Measurements from ENCODE around the gene CFAP47.
"Not testable (repeated sequence)": the region's sequence is repeated elsewhere in the genome, so short reads cannot be mapped to it uniquely, and the experiment has no call there.

CFAP47 gene

GRCh38 chrX:36218801-36219200, 299.3 kb downstream of the CFAP47 start:
- DNase-seq (ENCODE audit: low read depth, low spot score), result no peak

GRCh38 chrX:36234840-36235528, 315.4 kb downstream of the CFAP47 start:
- DNase-seq (ENCODE audit: low read depth, low spot score), result not testable (repeated sequence)

GRCh38 chrX:36241397-36241796, 321.9 kb downstream of the CFAP47 start:
- no peak for DNase-seq (ENCODE audit: low read depth, low spot score)

GRCh38 chrX:36266155-36266554, 346.6 kb downstream of the CFAP47 start:
- DNase-seq (ENCODE audit: low read depth, low spot score), result no peak

GRCh38 chrX:36310136-36310535, 390.6 kb downstream of the CFAP47 start:
- no peak for DNase-seq (ENCODE audit: low read depth, low spot score)

DNA sequence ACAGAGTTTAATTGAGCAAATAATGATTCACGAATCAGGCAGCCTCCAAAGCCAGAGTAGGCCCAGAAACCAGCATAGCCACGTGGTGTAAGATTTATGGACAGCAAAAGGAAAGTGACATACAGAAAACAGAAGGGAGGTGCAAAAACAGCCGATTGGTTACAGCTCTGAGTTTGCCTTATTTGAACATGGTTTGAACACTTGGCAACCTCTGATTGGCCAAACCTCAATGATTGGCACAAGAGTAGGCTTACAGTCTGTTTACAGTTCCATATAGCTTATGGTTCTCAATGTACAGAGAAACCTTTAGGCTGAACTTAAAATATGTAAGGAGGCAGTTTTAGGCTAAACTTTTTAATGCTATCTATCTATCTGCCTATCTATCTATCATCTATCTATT, 394.8 kb downstream of the CFAP47 start:
- no peak for DNase-seq (ENCODE audit: low read depth, low spot score)

DNA sequence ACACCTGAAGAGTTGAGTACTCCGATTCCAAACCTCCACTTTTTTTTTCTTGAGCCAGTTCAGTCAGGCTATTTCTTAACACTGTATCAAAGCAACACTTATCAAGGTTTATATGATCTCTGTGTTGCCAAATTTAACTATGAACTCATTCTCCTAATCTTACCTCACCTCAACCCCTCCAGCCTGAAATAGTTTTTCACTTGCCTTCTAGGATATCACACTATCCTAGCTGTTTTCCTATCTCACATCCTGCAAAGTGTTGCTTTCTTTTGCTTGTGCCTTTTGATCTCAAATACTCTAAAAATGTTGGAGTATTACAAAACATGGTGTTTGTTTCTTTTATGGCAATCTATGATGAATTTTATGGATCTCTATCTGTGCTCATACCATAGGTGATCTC, 415.0 kb downstream of the CFAP47 start:
- no peak for DNase-seq (ENCODE audit: low read depth, low spot score)

DNA sequence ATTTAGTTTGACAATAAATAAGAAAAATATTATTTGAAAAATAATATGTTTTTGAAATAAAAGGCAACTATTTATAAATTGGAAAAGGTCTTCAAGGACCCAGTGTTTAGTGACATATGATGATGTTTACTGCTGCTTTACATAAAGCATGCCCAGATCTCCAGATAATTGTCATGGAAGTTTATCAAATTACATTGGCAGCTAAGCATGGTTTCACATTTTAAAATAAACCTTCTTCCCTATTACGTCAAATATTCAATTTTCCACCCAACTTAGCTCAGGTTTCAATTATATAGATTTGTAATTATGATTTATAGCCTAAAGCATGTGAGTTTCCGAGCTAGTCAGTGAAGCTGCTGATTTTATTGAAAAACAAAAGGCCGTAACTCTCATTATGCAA, 417.2 kb downstream of the CFAP47 start:
- no peak for DNase-seq (ENCODE audit: low read depth, low spot score)

GRCh38 chrX:36344301-36344700, 424.8 kb downstream of the CFAP47 start:
- no peak for DNase-seq (ENCODE audit: low read depth, low spot score)

GRCh38 chrX:36348509-36348908, 429.0 kb downstream of the CFAP47 start:
- no peak for DNase-seq (ENCODE audit: low read depth, low spot score)

DNA sequence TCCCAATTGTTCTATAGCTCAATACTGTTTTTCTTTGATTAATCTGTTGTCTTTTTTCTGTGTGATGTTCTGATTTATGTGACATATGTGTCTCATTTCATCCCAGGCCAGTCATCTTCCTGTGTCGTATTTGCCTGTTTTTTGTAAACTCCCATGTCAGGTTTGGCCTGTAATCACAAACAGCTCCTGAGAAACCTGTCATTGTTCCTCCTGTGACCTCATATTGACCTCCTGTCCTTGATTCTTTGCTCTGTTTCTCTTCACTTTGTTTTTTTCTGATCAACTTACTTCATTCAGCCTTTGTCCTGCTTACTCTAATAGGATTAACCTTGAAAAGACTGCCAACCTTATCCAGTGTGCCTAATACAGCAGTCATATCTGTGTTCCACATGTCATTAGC, 438.3 kb downstream of the CFAP47 start:
- DNase-seq (ENCODE audit: low read depth, low spot score), result no peak

GRCh38 chrX:36364262-36364661, 444.7 kb downstream of the CFAP47 start:
- no peak for DNase-seq (ENCODE audit: low read depth, low spot score)

GRCh38 chrX:36383495-36383894, 464.0 kb downstream of the CFAP47 start:
- no peak for DNase-seq (ENCODE audit: low read depth, low spot score)

GRCh38 chrX:36388901-36389300, 469.4 kb downstream of the CFAP47 start:
- no peak for DNase-seq (ENCODE audit: low read depth, low spot score)

GRCh38 chrX:36401774-36402173, 482.2 kb downstream of the CFAP47 start:
- no peak for DNase-seq (ENCODE audit: low read depth, low spot score)

- DNase-seq (ENCODE audit: low read depth, low spot score), result no peak
Measured at GRCh38 chrX:36407836-36408235, 488.3 kb downstream of the CFAP47 start.

DNA sequence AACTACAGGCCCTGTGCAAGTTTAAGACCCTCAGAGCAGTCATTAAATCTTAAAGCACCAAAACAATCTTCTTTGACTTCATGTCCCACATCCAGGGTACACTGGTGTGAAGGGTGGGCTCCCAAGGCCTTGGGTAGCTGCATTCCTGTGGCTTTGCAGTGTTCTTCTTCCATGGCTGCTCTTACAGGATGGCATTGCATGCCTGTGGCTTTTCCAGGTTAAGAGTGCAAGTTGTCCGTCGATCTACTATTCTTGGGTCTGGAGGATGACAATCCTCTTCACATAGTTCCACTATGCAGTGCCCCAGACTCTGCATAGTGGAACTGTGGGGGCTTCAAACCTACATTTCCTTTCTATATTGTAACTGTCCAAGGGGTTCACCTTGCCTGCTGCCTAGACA, 494.5 kb downstream of the CFAP47 start:
- DNase-seq (ENCODE audit: low read depth, low spot score), result no peak

DNA sequence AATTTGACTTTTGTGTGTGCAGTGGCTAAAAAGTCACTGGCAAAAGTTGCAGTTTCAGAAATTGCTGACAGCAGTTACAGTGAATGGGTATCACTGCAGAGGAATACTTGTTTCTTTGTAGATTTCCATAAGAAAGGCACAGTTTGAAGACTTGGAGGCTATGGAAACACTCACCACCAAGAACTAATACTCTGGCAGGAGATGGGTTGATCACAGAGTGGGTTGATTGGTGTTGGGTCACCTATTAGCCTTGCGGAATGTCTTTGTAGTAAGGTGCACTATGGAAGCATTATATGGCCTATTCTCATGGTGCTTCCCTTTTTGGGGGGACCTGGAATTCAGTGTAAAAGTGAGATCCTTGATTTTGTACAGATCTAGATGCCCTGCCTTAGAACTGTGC, 502.8 kb downstream of the CFAP47 start:
- DNase-seq (ENCODE audit: low read depth, low spot score), result no peak

GRCh38 chrX:36431819-36432218, 512.3 kb downstream of the CFAP47 start:
- no peak for DNase-seq (ENCODE audit: low read depth, low spot score)

DNA sequence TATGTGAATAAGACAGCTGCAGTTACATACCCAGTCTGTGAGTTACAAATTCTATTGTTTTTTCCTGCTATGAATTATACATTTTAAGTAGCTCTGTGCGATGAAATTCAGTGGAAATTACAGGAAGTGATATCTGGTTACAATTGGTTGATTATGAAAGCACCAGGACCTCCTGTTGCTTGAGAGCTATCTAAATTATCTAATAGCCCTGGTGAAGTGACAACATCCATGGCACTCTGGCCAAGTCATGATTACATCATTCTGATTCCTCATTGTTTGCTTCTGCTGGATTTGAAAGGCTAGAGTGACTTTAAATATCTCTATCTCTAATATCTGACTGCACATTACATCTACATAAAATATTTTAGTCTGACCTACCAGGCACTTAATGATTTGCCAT, 515.0 kb downstream of the CFAP47 start:
- no peak for DNase-seq (ENCODE audit: low read depth, low spot score)

Data from brain pericyte (primary cell).